ENCODE data around the gene TCAP.

TCAP gene

DNA sequence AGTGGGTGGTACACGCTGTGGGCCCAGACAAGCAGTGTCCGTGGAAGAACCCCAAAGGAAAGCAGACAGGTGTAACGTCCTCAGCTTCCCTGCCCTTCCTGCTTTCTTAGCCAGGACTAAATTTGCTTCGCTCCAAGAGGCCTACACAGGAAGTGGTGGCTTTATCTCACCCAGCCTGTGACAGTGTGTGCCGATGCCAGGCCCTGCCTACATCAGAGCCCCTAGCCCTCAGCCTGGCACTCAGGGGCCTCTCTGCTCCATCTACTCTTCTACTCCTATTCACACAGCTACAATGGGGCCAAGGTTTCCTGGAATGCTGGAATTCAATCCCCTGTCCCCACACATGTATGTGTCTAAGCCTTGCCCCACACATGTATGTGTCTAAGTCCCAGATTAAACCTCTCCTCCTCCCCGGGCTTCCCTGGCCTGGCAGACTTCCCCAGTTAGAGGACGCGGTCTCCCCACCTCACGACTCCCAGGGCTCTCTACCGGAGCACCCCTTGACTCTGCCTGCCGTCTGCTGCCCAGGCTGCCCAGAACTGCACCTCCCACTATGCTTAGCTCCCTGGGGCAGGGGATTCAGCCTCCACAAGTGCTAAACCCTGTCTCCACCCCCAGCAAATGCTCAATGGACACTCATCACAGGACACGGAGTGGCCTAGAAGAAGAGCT, 14.5 kb downstream of the TCAP start:
- TF ChIP-seq, protein P1, sequence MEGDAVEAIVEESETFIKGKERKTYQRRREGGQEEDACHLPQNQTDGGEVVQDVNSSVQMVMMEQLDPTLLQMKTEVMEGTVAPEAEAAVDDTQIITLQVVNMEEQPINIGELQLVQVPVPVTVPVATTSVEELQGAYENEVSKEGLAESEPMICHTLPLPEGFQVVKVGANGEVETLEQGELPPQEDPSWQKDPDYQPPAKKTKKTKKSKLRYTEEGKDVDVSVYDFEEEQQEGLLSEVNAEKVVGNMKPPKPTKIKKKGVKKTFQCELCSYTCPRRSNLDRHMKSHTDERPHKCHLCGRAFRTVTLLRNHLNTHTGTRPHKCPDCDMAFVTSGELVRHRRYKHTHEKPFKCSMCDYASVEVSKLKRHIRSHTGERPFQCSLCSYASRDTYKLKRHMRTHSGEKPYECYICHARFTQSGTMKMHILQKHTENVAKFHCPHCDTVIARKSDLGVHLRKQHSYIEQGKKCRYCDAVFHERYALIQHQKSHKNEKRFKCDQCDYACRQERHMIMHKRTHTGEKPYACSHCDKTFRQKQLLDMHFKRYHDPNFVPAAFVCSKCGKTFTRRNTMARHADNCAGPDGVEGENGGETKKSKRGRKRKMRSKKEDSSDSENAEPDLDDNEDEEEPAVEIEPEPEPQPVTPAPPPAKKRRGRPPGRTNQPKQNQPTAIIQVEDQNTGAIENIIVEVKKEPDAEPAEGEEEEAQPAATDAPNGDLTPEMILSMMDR (IDR thresholded peaks at IDR 0.05): no peak

DNA sequence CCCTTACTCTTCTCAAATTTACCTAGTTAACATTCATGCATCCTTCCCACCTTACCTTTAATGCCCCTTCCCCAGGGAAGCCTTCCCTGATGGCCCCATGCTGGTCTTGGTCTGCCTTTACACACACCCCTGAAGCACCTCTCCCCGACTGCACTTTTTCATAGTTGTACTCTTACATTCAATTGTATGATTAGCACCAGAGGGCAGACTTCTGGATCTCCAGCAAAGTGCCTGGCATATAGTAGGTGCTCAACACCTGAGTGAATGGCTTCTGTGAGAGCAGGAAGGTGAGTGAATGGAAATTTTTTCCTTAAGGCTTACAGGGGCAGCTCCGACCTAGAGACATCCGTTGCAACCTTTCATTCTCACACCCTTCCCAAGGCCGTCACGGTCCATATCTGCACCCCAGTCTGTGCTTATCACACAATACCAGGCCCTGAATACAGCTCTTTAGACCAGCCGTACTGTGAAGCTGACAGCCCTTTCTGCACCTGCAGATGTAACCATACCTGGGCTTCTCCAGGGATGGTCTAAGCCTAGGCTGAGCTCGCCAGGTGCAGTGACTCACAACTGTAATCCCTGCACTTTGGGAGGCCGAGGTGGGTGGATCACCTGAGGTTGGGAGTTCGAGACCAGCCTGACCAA, 18.3 kb downstream of the TCAP start:
- TF ChIP-seq, protein P1 (IDR thresholded peaks at IDR 0.05): no peak

DNA sequence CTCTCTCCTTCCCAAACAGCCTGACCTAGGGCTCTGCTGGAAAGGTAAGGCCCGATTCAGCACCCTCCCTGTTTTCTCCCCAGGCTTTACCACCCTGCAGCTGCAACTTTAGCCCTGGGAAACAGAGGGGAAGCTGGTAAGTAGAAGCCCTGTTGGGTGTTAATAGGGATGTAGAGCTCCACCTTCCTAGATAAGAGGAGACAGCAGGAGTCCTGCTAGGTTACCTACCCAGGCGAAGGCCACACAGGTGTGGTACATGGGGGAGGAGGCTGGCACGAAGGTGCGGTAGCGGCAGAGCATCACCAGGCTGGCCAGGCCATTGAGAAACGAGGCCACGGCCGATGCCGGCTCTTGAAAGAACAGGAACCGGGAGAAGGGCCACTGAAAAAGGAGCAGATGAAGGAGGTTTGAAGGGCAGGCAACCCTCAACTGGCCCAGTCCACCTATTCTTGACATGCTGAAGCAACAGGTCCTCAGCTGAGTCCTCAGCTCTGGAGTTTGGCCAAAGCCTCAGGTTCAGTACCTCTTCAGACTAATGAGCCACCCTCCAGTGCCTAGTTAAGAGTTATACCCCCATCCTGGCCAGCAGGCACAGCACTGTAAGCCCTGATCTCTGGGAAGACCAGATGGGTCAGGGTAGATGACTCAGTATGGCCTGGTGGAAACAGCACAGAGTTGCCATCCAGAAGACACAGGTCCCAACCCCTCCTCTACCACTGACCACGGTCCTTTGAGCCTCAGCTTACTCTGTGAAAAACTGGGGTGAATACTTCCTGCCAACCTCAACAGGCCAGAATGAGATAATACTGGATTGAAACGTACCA, 19.4 kb downstream of the TCAP start:
- TF ChIP-seq, protein P1 (IDR thresholded peaks at IDR 0.05): no peak

- TF ChIP-seq, protein P1 (IDR thresholded peaks at IDR 0.05): no peak
These were observed 22.0 kb downstream of the TCAP start for GRCh38 chr17:39687101-39687545.

DNA sequence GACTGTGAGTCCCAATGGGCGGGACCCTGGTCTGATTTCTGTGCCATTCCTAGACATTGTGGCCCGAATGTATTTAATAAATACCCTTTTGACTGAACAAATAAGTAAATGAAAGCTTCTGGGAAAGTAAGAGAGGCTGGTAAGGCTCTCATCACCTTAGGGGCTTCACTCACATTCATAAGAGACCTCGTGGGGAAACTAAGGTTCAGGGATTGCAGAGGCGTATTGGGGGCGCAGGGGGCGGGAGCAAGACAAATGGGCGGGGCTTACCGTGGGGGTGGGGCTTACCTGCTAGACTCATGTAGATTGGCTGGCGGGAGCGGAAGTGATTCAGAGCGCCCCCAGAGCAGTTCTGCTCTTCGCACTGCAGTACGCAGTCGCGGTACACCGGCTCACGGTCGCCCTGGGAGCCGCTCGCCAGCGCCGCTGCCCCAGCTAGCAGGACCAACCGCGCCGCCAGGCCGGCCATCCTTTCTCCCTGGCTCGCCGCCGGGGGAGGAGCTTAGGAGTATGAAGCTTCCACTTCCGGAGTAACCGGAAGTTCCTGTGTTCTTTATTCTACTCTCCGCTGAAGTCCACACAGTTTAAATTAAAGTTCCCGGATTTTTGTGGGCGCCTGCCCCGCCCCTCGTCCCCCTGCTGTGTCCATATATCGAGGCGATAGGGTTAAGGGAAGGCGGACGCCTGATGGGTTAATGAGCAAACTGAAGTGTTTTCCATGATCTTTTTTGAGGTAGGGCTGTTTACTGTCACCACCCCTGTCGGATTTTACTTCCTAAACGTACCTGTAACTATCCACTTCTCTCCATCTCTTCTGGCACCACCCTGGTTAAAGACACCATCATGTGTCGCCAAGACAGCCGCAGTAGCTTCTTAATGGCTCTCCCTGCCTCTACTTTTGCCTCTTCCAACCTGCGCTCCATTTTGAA, 22.7 kb downstream of the TCAP start, which contains the start of gene PGAP3:
Gene PGAP3, minus strand, starts transcription at position 512 of the 929 bp plus-strand sequence. Its CDS starts 43 bp downstream, at position 469.
- TF ChIP-seq, protein P1 (IDR thresholded peaks at IDR 0.05): no peak; the same call in 1 of the 2 replicates

GRCh38 chr17:39688475-39688835, 23.3 kb downstream of the TCAP start:
- TF ChIP-seq, protein P1 (IDR thresholded peaks at IDR 0.05): no peak

GRCh38 chr17:39688945-39689344, 23.8 kb downstream of the TCAP start:
- TF ChIP-seq, protein P1 (IDR thresholded peaks at IDR 0.05): no peak

Measured in LNCAP (cell line).